KBM-7 (cell line): ENCODE measurements around the gene POLN.

Source experiments
- DNase-seq: peaks from one replicate; pipeline ENCODE4 v3.0.0-alpha.2; 2015
- in situ Hi-C: fragments of 300-500 bp; cut with MboI; formaldehyde crosslinking; loops from 2 replicates; pipeline ENCODE4 v1.14.3; 2020; ENCODE audit warnings: low sequenced_read_pairs, low pct_unique_long_range_greater_than_20kb, mixed read lengths

POLN gene

DNA sequence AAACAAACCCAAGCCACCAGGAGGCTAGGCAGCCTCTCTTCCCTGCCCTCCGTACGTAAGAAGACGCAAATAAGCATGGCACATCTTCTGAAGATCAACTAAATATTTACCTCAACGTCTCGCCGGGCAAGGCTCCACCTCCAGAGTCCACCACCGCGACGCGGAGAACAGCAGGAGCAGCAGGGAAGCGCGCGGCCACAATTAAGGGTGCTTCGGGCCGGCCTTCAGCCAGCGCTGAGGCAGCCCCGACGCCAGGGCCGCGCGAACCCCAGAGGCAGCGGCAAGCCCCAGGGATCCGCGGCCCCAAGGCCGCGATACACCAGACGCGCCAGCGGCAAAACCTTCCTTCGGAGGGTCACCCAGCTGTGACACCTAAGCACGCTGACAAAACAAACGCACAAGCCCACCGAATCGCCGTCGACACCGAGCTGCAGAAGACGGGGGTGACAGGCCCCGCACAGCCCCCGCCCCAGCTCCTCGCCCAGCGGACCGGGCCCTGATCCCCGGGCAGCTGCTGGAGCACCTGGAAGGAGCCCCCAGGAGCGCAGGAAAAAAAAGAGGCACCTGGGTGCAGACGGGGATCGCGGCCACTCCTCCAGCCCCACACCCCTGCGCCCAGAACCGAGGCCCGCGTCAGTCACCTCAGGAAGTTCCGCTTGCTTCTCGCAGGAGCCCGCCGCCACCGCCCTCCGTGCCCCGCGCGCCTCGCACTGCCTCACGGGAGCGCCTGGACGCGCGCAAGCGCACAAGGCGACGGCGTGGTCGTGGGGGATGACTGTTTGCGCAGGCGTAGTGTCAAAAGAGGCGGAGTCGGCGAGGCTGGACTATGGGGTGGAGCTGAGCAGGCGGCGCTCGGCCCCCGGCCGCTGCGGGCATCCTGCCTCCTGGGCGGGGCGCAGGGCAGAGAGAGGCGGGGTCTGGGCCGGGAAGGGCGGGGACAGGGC lies at the start of gene POLN, which contains the start of gene HAUS3:
TSS of gene POLN (minus strand) at position 712 of the 944 bp plus-strand sequence. CDS start 12,890 bp downstream, outside the sequence.
TSS of gene HAUS3 (minus strand) at position 712 of the 944 bp plus-strand sequence. CDS start 1,175 bp downstream, outside the sequence.
- in situ Hi-C loops, result no loop called here

DNA sequence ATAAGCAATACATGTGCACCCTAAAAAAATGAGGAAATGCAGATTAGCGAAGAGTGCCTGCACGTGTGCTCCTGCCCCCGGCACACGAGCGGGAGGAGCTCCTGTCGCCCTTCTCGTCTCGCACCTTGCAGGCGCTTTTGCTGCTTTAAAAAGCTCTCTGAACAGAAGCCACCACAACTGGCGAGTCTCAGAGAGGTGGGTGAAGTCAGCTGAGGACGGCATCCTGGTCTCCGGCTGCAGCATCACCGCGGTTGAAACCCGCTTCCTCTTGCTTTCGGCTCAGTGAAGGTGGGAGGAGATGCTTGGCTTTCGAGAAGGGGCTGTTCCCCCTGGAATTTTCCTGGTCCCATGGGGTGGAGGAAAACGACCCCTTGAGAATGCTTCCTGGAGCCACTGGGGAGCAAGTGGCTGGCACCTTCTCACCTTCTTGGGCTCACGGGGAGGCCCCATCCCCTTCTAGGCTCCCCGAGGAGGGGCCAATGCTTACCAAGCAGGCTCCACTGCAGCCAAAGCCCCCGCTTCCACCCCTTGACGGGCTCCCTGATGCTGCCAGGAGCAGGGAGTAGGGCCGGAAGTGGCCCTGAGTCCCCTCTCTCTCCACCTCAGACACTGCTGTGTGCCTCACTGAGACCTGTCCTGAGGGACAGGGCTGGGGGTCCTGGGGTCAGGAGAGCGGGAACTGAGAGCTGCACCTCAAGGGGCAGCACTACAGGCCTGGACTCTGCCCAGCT lies 49.2 kb upstream of the POLN start:
- in situ Hi-C loops, result no loop called here

More for the DNA sequence above, at the start of gene POLN, which contains the start of gene HAUS3:
- DNase-seq, result peak; percentile 97

DNA sequence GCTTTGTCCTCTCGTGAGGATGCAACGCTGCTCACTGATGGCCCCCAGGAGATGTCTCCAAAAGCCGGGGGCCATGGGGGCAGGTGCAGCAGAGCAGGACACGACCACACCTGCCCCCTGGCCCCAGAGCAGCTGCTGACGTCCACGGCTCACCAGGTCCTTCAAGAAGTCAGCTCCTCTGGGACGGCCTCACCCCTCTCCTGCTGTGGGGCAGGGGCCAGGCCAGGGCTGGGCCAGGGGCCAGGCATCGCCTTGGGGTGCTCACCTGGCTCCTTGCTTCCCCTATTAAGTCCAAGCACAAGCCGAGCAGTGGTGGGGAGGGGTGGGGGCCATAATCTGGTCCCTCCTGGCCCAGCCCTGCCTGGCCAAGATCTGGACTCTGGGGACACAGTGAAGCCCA lies 48.6 kb upstream of the POLN start:
- DNase-seq, result no peak
- in situ Hi-C loops, result no loop called here

More for the DNA sequence above, 49.2 kb upstream of the POLN start:
- peak; percentile 38 for DNase-seq

DNA sequence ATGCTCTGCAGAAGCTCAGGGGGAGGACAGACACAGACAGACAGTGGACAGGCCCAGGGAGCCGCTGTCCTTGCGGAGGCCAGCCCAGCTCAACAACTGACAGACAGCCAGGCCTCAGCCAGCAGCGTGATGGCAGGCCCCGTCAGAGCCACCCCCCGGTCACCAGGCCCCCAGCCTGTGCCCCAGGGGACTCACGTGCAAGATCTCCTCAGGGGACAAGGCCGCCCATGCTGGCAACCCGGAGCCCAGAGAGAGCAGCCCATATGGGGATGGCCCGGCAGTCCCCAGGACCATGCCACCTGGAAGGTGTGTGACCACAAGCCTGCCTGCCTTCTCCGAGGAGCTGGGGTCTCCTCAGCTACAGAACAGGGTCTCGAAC lies 48.0 kb upstream of the POLN start:
- DNase-seq, result no peak
- in situ Hi-C loops, result no loop called here

DNA sequence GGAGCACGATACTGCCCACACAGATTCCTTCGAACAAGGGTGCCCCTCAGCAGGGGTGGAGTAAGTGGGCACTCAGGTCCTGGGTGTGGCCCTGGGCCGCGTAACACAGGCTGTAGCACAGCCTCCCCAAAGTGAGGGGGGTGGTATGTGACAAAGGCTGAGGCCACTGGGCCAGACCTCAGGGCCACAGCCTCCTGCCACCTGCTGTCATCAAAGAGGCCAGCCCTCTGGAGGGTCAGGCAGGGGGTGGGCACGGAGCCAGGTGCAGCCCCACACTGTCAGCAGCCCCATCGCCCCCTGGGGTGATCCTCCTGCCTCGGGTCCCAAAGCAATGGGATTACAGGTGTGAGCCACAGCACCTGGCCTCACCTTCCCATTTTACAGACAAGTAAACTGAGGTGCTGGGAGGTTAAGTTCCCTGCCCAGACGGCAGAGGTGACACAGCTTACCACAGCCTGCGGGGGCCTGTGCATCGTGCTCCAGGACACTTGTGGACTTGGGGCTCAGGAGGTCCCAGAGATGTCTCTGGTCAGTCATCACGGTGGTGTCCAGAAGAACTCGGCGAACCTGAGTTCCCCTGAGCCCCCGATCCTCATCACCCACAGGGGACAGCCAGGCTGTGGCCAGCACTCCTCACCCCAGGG lies 47.5 kb upstream of the POLN start:
- DNase-seq, result no peak
- in situ Hi-C loops, result no loop called here

DNA sequence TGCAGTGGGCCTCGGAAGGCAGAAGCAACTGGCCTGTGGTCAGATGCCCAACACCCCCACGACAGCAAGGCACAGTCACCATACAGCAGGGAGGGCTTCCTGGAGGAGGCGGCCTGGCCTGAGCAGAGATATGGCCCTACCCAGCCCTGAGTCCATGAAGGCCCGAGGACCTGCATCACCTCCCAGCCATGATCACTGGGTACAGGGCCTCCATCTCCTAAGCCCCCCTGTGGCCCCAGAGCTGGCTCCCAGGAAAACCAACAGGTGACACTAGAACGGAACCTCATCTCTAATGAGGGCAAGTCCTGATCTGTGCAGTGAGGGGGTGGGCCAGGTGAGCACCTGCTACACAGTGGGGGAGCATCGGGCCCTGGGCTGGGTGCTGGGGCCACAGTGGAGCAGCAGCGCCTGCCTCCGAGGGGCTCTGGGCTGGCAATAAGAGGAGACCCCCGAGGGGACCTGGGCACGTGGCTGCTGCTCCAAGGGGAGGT lies 46.2 kb upstream of the POLN start:
- in situ Hi-C loops, result no loop called here
- DNase-seq, result no peak

DNA sequence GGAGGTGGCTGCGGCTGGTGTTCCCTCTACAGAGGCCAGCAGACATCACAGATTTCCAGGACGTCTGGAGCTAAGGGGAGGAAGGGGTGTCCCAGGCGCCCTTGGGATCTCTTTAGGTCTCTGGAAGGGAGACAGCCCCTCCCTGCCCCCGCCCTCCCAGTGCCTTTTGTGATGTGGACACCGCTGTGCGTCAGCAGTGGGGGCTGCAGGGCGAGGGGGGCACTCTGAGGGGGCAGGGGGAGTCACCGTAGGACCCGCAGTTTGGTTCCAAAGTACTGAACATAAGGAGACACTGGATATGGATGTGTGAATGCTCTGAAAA lies 45.6 kb upstream of the POLN start:
- in situ Hi-C loops, result no loop called here
- no peak for DNase-seq

DNA sequence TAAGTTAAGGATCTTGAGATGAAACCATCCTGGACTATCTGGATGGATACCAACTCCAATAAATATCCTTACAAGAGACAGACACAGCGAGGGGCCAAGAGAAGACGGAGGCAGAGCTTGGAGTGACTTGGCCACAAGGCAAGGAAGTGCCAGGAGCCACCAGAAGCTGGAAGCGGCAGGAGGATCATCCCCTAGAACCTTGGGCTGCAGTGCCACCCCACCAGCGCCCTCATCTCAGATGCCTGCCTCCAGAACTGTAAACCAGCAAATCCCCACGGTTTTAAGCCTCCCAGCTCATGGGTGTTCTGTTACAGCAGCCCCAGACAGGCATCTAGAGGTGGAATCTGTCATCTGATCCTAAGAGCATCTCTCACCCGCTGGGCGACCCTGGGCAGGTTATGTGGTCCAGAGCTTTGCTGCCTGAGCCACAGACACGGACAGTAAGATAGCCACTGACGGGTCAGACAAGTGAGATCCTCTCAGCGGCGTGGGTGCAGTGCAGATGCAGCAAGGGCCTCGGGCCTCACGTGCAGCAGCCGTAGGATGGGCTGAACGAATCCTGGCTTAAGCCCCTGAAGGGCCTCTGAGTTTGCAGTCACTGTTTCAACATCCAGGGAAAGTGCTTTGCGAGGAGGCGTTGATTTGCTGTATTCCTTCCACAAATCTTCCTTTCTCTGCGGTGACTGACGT lies 45.1 kb upstream of the POLN start:
- DNase-seq, result no peak
- in situ Hi-C loops, result no loop called here

DNA sequence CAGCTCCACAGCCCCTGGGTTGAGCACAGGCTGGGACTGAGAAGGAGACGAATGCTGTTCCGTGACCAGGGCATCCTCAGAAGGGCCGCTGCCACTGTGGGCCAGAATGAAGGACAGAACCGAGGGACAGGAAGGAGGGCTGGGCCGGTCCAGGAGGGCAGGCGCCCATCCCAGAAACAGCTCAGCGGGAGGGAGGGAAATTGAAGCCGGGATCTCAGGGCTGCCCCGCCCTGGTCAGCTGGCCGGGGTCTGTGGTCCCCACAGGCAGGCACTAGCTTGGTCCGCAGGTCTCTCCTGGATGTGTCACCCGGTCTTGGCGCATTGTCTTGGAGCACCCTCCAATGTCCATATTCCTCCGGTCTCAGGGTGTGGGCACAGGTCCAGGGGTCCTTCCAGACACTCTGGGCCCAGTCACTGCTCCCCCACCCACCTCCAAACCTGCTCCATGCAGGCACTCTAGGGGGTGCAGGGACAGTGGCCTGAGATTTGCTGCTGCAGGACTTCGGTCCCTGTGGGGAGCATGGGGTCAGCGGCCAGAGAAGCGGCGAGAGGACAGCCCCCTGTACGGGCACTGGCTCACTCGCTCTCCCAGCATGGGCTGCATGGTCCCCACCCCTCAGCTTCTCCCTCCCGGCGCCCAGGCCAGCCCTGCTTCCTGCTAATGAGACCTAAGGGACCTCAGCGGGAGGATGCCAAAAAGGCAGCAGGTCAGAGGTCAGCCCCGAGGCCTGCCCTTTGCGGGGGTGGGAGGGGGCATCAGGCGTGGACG lies 43.9 kb upstream of the POLN start:
- no peak for DNase-seq
- in situ Hi-C loops, result no loop called here

DNA sequence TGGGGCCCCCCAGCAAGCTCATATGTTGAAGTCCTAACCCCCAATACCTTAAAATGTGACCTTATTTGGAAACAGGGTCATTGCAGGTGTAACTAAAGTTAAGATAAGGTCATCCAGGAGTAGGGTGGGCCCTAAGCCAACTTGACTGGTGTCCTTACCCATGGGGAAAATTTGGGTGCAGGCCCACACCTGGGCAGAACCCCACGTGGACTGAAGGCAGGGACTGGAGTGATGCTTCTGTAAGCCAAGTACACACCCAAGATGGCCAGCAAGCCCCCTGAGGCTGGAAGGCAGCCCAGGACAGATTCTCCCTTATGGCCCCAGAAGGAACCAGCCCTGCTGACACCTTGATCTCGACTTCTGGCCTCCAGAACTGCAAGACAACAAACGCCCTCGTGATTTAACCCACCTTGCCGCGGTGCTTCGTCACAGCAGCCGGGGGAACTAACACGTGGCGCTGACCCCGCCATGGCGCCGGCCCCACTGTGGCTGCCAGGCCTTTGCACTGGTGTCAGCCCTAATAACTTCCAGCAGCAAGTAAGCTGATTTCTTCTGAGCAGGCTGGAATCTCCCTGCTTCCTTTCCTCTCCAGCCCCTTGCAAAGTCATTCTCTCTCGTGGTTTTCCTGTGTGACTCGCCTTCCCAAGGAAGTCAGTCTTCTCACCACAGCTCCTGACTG lies 43.2 kb upstream of the POLN start:
- DNase-seq, result no peak
- in situ Hi-C loops, result no loop called here

DNA sequence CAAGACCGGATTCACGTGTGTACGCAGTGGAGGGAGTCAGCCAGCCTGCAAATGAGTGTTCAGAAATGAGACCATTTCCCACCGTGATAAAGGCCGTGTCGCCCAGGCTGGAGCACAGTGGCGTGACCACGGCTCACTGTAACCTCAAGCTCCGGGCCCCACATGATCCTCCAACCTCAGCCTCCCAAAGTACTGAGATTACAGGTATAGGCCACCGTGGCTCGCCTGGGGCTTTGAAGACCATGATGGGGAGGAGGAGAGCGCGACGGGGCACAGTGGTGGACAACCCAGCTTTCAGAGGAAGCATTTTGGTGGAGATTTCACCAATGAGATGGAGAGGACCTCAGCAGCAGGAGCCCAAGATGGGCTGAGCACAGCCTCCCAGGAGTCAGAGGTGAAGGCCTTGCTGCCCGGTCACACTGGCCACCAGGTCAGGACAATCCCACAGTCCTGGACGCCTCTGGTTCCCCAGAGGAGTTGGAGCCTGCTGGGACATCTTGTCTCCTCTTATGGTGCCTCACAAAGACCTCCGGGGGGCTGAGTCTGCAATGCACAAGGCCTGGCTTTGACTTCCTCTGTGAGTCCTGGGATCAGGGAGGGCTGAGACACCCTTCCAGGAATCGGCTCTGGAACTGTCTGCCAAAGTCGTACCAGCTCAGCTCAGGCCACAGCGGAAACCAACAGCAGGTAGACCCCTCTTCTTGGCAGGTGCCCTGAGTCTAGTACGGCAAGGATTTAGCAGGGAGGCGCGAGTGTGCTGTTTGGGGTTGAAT lies 42.4 kb upstream of the POLN start:
- in situ Hi-C loops, result no loop called here
- DNase-seq, result no peak

DNA sequence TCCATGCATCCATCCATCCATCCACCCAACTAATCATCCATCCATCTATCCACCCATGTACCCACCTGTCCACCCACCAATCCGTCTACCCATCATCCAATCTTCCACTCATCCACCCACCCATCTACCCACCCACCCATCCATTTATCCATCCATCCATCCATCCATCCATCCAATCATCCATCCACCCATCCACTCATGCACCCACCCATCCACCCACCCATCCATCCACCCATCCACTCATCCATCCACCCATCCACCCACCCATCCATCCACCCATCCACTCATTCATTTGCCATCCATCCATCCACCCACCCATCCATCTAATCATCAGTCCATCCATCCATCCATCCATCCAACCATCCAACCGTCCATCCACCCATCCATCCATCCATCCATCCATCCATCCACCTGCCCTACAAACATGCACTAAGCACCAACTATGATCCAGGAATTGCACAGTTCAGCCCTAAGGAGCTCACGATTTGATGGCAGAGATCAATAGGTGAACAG lies 41.3 kb upstream of the POLN start:
- in situ Hi-C loops, result no loop called here
- no peak for DNase-seq

DNA sequence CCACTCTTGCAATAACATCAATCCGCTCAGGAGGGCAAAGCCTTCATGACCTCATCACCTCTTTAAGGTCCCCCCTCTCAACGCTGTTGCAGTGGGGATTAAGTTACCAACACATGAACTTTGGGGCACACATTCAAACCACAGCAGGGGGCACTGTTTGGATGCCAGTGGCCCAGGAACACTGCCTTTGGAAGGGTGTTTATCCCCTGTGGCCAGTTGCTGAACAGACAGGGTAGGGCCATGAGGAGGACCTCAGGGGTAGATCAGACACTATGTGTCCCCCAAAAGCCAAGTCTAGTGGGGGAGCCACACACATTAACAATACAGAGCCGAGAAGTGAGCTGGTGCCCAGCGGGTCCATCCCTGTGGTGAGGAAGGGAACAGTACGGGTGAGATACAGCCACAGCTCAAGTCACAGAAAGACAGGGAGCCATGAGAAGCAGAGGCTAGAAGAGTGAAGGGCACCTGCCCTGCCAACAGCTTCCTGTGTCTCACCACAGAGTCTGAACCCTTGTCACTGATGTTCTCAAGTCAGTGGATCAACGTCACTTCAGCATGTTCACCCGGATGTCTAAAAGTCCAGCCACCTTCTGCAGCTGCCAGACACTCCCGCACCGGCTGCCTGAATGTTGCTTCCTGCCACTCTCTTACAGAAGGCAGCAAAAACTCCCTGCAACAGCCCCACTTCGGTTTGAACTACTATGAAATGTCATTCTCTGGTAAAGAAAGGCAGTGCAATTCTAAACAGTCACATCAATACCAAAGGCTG lies 39.8 kb upstream of the POLN start:
- peak; percentile 40 for DNase-seq
- in situ Hi-C loops, result no loop called here

DNA sequence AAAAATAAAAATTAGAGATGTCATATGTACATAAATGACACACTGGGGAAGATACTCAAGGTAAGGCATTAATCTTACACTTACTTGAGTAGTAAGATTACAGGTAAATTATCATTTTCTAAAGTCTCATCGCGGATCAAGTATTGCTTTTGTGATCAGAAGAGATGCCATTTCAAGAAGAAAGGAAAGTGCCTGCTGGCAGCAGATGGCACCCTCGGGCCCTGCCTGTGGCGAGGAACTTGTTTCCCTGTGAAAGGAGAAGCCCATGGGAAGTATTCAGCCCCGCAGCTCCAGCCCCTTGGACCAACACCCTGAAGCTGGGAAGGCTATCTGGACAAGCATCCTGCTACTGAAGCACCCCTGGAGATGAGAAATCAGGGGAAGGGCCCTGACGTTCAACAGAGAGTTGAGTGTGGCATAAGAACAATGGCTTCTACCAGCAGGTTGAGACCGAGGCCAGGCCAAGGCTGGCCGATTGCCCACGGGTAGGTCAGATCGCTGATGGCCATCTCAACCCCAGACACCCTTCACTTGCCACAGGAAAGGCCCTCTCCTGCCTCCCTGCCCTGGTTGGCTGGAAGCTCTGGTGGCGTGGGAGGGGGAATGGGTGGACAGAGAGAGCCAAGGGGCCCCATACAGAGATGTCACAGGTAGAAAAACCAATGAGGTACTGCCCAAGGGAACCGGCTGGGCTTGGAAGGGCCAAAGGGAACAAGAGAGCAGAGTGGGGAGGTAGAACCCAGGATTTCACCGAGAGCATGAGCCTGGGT lies 38.8 kb upstream of the POLN start:
- in situ Hi-C loops, result no loop called here
- DNase-seq, result no peak

DNA sequence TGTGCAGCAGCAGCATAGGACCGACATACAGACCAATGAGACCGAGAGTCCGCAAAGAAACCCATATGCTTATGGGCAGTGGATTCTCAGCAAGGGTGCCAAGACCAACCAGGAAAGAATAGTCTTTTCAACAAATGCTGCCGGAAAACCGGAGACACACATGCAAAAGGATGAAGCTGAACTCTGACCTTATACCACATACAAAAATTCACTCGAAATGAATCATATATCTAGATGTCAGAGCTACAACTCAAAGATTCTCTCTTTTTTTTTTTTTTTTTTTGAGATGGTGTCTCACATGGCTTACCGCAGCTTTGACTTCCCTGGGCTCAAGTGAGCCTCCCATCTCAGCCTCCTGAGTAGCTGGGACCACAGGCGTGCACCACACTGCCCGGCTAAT lies 36.0 kb upstream of the POLN start:
- no peak for DNase-seq
- in situ Hi-C loops, result no loop called here
